Endothelial cell of hepatic sinusoid (primary cell): ENCODE results near the gene PRDM2.

ENCODE experiments used
- in situ Hi-C: cut with HindIII; loops from 2 replicates; pipeline ENCODE4 v1.10.0; 2017; ENCODE audit warnings: low sequenced_read_pairs

The PRDM2 gene

GRCh38 chr1:13832100-13832499 lies 132.1 kb downstream of the PRDM2 start:
- in situ Hi-C loops: no loop called here

GRCh38 chr1:13832536-13832935 lies 132.5 kb downstream of the PRDM2 start:
- in situ Hi-C loops: no loop called here

GRCh38 chr1:13836136-13836535 lies 136.1 kb downstream of the PRDM2 start:
- in situ Hi-C loops: no loop called here

- in situ Hi-C loops: no loop called here
These were observed 136.6 kb downstream of the PRDM2 start for GRCh38 chr1:13836631-13837030.

- in situ Hi-C loops: no loop called here
These were observed 138.2 kb downstream of the PRDM2 start for GRCh38 chr1:13838236-13838635.

- in situ Hi-C loops: no loop called here
These were observed 142.5 kb downstream of the PRDM2 start for GRCh38 chr1:13842497-13842896.

GRCh38 chr1:13851726-13852125 lies 151.7 kb downstream of the PRDM2 start:
- in situ Hi-C loops: no loop called here

GRCh38 chr1:13855554-13855953 lies 155.6 kb downstream of the PRDM2 start:
- in situ Hi-C loops: no loop called here

GRCh38 chr1:13860031-13860430 lies 160.0 kb downstream of the PRDM2 start:
- in situ Hi-C loops: no loop called here

GRCh38 chr1:13864760-13865159 lies 164.8 kb downstream of the PRDM2 start:
- in situ Hi-C loops: no loop called here

- in situ Hi-C loops: no loop called here
These were observed 165.9 kb downstream of the PRDM2 start for GRCh38 chr1:13865851-13866250.

- in situ Hi-C loops: no loop called here
These were observed 167.6 kb downstream of the PRDM2 start for GRCh38 chr1:13867603-13868002.

GRCh38 chr1:13869172-13869797 lies 169.3 kb downstream of the PRDM2 start:
- in situ Hi-C loops: no loop called here

GRCh38 chr1:13871413-13871812 lies 171.4 kb downstream of the PRDM2 start:
- in situ Hi-C loops: no loop called here

- in situ Hi-C loops: no loop called here
These were observed 171.9 kb downstream of the PRDM2 start for GRCh38 chr1:13871886-13872285.

- in situ Hi-C loops: no loop called here
These were observed 173.0 kb downstream of the PRDM2 start for GRCh38 chr1:13873032-13873431.
